IMR-90 (cell line): ENCODE results near the gene CDC6. TPM values are rescaled to one million over a fixed set of nuclear protein-coding genes. Genes with fewer than 3 reads are reported as not detected.

Source experiments
- ATAC-seq: fragments of 200-7000 bp; cut with Tn5 transposase; 2 replicates; pipeline ENCODE4 v1.9.1; 2020; ENCODE audit warnings: low read depth, mild to moderate bottlenecking, moderate library complexity
- BruUV-seq: library from RNA; stranded (reverse); fragments of 400-500 nt; replicated peaks from 2 replicates; lab custom pipeline; 2021; lab: Mats Ljungman, UMichigan
- CTCF ChIA-PET: fragments of 300-600 bp; formaldehyde crosslinking; extraction: SDS; loops from one replicate; lab custom pipeline; 2021; ENCODE audit warnings: antibody characterized with exemption; lab: Yijun Ruan, JAX
- POLR2A ChIA-PET: fragments of 300-600 bp; sonication (Branson Sonifier 250); formaldehyde crosslinking; loops from one replicate; lab custom pipeline; 2022; ENCODE audit warnings: antibody characterized with exemption; ENCODE audit not compliant: unreplicated experiment; lab: Charles Lee
- DNase-seq: peaks from one replicate; pipeline ENCODE4 v3.0.0; 2013
- H2AFZ ChIP-seq: replicated peaks from 2 replicates; pipeline ENCODE3; 2013; ENCODE audit warnings: low read length, mild to moderate bottlenecking; ENCODE audit not compliant: poor library complexity
- H2AK5ac ChIP-seq: 2 replicates; pipeline ENCODE4 v1.6.1; 2013; ENCODE audit warnings: low read depth, low read length, inconsistent platforms
- H2AK9ac ChIP-seq: replicated peaks from 2 replicates; pipeline ENCODE3; 2013; ENCODE audit warnings: mild to moderate bottlenecking, low read depth, low read length, moderate library complexity; ENCODE audit not compliant: poor library complexity
- H2BK120ac ChIP-seq: 2 replicates; pipeline ENCODE4 v1.6.1; 2013; ENCODE audit warnings: low read depth, low read length, inconsistent platforms
- H2BK15ac ChIP-seq: 3 replicates; pipeline ENCODE4 v1.6.1; 2013; ENCODE audit warnings: low read depth, low read length, inconsistent platforms
- H2BK20ac ChIP-seq: 2 replicates; pipeline ENCODE4 v1.6.1; 2013; ENCODE audit warnings: low read depth, mild to moderate bottlenecking, inconsistent platforms, low read length, moderate library complexity
- H2BK5ac ChIP-seq: 2 replicates; pipeline ENCODE4 v1.6.1; 2013; ENCODE audit warnings: mild to moderate bottlenecking, low read depth, low read length, inconsistent platforms; ENCODE audit not compliant: poor library complexity, severe bottlenecking
- H3K14ac ChIP-seq: replicated peaks from 2 replicates; pipeline ENCODE4 v1.6.1; 2013; ENCODE audit warnings: low read depth, low read length, inconsistent platforms
- H3K18ac ChIP-seq: 2 replicates; pipeline ENCODE4 v1.6.1; 2013; ENCODE audit warnings: low read depth, low read length, control low read depth
- H3K23ac ChIP-seq: 2 replicates; pipeline ENCODE4 v1.6.1; 2013; ENCODE audit warnings: low read depth, low read length, inconsistent platforms
- H3K27ac ChIP-seq: 2 replicates; pipeline ENCODE4 v1.5.1; 2013; ENCODE audit warnings: mild to moderate bottlenecking, control low read depth, low read length; ENCODE audit not compliant: insufficient read depth
- H3K27me3 ChIP-seq: 2 replicates; pipeline ENCODE4 v1.6.1; 2013; ENCODE audit warnings: low read length; ENCODE audit not compliant: control insufficient read depth, insufficient read depth
- H3K36me3 ChIP-seq: 2 replicates; pipeline ENCODE4 v1.6.1; 2013; ENCODE audit warnings: low read length, mixed read lengths; ENCODE audit not compliant: control insufficient read depth, insufficient read depth
- H3K4ac ChIP-seq: 2 replicates; pipeline ENCODE4 v1.6.1; 2013; ENCODE audit warnings: low read depth, low read length, inconsistent platforms
- H3K4me1 ChIP-seq: 2 replicates; pipeline ENCODE4 v1.6.1; 2013; ENCODE audit warnings: low read length, mixed read lengths; ENCODE audit not compliant: control insufficient read depth, insufficient read depth
- H3K4me2 ChIP-seq: 2 replicates; pipeline ENCODE4 v1.6.1; 2013; ENCODE audit warnings: low read depth, mild to moderate bottlenecking, control low read depth, low read length, moderate library complexity
- H3K4me3 ChIP-seq: 2 replicates; pipeline ENCODE4 v1.5.1; 2013; ENCODE audit warnings: low read depth, mild to moderate bottlenecking, control low read depth, low read length, moderate library complexity; ENCODE audit not compliant: insufficient read depth
- H3K56ac ChIP-seq: 2 replicates; pipeline ENCODE4 v1.6.1; 2013; ENCODE audit warnings: low read length, inconsistent platforms; ENCODE audit not compliant: insufficient read depth; ENCODE audit errors: extremely low read depth
- H3K79me1 ChIP-seq, 2 experiments: 2 replicates each; pipeline ENCODE4 v1.6.1; 2013; ENCODE audit warnings: low read length in 2 of 2, inconsistent platforms in 1 of 2, low read depth in 1 of 2
- H3K9ac ChIP-seq: 2 replicates; pipeline ENCODE4 v1.6.1; 2013; ENCODE audit warnings: low read depth, low read length, control low read depth
- H3K9me1 ChIP-seq: 2 replicates; pipeline ENCODE4 v1.6.1; 2013; ENCODE audit warnings: low read length, inconsistent platforms; ENCODE audit not compliant: insufficient read depth
- H3K9me3 ChIP-seq: 2 replicates; pipeline ENCODE4 v1.6.1; 2013; ENCODE audit warnings: low read length; ENCODE audit not compliant: control insufficient read depth, insufficient read depth
- H4K20me1 ChIP-seq: 2 replicates; pipeline ENCODE4 v1.6.1; 2013; ENCODE audit warnings: low read length, inconsistent platforms; ENCODE audit not compliant: insufficient read depth
- H4K5ac ChIP-seq: 2 replicates; pipeline ENCODE4 v1.6.1; 2013; ENCODE audit warnings: mild to moderate bottlenecking, low read depth, low read length, control low read depth
- H4K8ac ChIP-seq, 2 experiments: 2 replicates each; pipeline ENCODE4 v1.6.1; 2013; ENCODE audit warnings: low read depth in 2 of 2, low read length in 2 of 2, control low read depth in 1 of 2, inconsistent platforms in 1 of 2
- H4K91ac ChIP-seq: 2 replicates; pipeline ENCODE4 v1.6.1; 2013; ENCODE audit warnings: low read depth, low read length, inconsistent platforms; ENCODE audit not compliant: insufficient read depth
- MAZ ChIP-seq: IDR thresholded peaks from 2 replicates; pipeline ENCODE4 v1.6.1; 2012; ENCODE audit warnings: low read depth, mild to moderate bottlenecking, low read length, improper control_type of control experiment, moderate library complexity, borderline replicate concordance
- POLR2A ChIP-seq: IDR thresholded peaks from 2 replicates; pipeline ENCODE4 v1.6.1; 2012; ENCODE audit warnings: mild to moderate bottlenecking, low read depth, low read length
- WGBS, 2 experiments: methylation state at CpG; one replicate each; pipeline versions ENCODE4 v1.1.5 to v1.1.7; 2013; ENCODE audit warnings: missing lambda C conversion rate in 2 of 2; ENCODE audit not compliant: insufficient read length in 1 of 2; ENCODE audit errors: extremely low coverage in 2 of 2; 5-methylcytosine and 5-hydroxymethylcytosine counted together
- dilution Hi-C: fragments of 300-500 bp; cut with HindIII; formaldehyde crosslinking; loops from one replicate; pipeline ENCODE4 v1.14.3; 2018; ENCODE audit warnings: low sequenced_read_pairs; ENCODE audit not compliant: unreplicated experiment
- in situ Hi-C: fragments of 300-500 bp; cut with MboI; formaldehyde crosslinking; loops from 3 replicates; pipeline ENCODE4 v1.14.3; 2019; ENCODE audit warnings: low sequenced_read_pairs, inconsistent platforms, mixed read lengths
- intact Hi-C: fragments of 100-400 bp; cut with micrococcal nuclease; formaldehyde crosslinking; loops from 2 replicates; pipeline ENCODE4 v1.10.0; 2022
- polyA plus RNA-seq, 3 experiments: library from polyadenylated mRNA; depleted of rRNA; stranded (reverse); fragments of >200 nt; gene quantifications; 2 replicates each; pipeline ENCODE4 v1.2.3, GENCODE V29; 2012; ENCODE audit warnings: low replicate concordance in 1 of 3
- total RNA-seq: library from RNA; depleted of rRNA; stranded (reverse); fragments of >200 nt; gene quantifications from 2 replicates; pipeline ENCODE4 v1.2.3, GENCODE V29; 2012

Gene CDC6
- total and polyA plus RNA-seq, 2 of the 4 experiments (the other 2 are of a cell fraction), result 15.3 to 25.6 TPM

- peak overlapping the region; percentile 76 for H3K14ac ChIP-seq
- intact Hi-C loops (no loop called here), in situ Hi-C loops (no loop called here), dilution Hi-C loops (no loop called here)
- H2BK20ac ChIP-seq, result 0 out of 2 replicates have a peak overlapping the region, but pooled peaks have one; percentile 52
- H2BK5ac ChIP-seq, result peak overlapping the region; percentile 82
- peak overlapping the region; percentile 65; the same call in 1 of the 2 replicates for H4K91ac ChIP-seq
- H3K79me1 ChIP-seq, result peaks cover 19 to 92% of the 10 kb centered on the region in 2 experiments
- peak overlapping the region; percentile 48; the same call in 1 of the 3 replicates for H2BK15ac ChIP-seq
- peak overlapping the region; percentile 64 for H2BK120ac ChIP-seq
- CTCF ChIA-PET, result no interaction called here
- H3K4me2 ChIP-seq, result peak overlapping the region; percentile 67; the same call in 1 of the 2 replicates
- H2AK9ac ChIP-seq, result peak overlapping the region; percentile 87
- ATAC-seq (peak; percentile 77), DNase-seq (no peak)
- peak overlapping the region; percentile 31; the same call in 1 of the 2 replicates for H3K9ac ChIP-seq
- H3K9me1 ChIP-seq, result peaks cover 36% of the 10 kb centered on the region
- peaks cover 50% of the 10 kb centered on the region for H3K4me1 ChIP-seq
- TF ChIP-seq POLR2A (no peak), MAZ (peak; percentile 69; the same call in 1 of the 2 replicates)
- H3K23ac ChIP-seq, result peak overlapping the region; percentile 42; the same call in 1 of the 2 replicates
- peak overlapping the region; percentile 86 for H3K27ac ChIP-seq
- peak overlapping the region; percentile 84 for H3K4ac ChIP-seq
- no peaks in the 10 kb centered on the region for H3K27me3 ChIP-seq
- H4K5ac ChIP-seq, result peak overlapping the region; percentile 82
- H3K56ac ChIP-seq, result no peak overlapping the region
- peak overlapping the region; percentile 63; the same call in 1 of the 2 replicates for H3K18ac ChIP-seq
- peak overlapping the region; percentile 86 for H2AFZ ChIP-seq
- POLR2A ChIA-PET, result no interaction called here
- H3K36me3 ChIP-seq, result peaks cover 4% of the 10 kb centered on the region
- peak overlapping the region; percentile 17 to 39; a peak in 2 of 4 replicates for H4K8ac ChIP-seq
- H3K4me3 ChIP-seq, result no peak overlapping the region
- H2AK5ac ChIP-seq, result peak overlapping the region; percentile 90
- 25% methylated on average over 8 of the region's 22 CpGs; no CpG with 5 or more reads in 1 of the 2 experiments for WGBS, 2 experiments
- no TSS peak for BruUV-seq
- no peaks in the 10 kb centered on the region for H3K9me3 ChIP-seq
- H4K20me1 ChIP-seq, result peaks cover 37% of the 10 kb centered on the region
Observed at GRCh38 chr17:40331743-40332641, 44.3 kb downstream of the CDC6 start.
